HL-60/S4 (cell line): Measurements from ENCODE around the gene CCDC57.
"Not testable (repeated sequence)": the region's sequence is repeated elsewhere in the genome, so short reads cannot be mapped to it uniquely, and the experiment has no call there.

Experiments
- in situ Hi-C: fragments of 300-500 bp; cut with MboI; formaldehyde crosslinking; loops from 2 replicates; pipeline ENCODE4 v1.14.3; 2022; ENCODE audit warnings: low sequenced_read_pairs

Gene CCDC57

GRCh38 chr17:82226146-82226808 is 13.6 kb upstream of the CCDC57 start:
- in situ Hi-C loops, result no loop called here

GRCh38 chr17:82225368-82226029 is 12.9 kb upstream of the CCDC57 start:
- in situ Hi-C loops, result no loop called here

DNA sequence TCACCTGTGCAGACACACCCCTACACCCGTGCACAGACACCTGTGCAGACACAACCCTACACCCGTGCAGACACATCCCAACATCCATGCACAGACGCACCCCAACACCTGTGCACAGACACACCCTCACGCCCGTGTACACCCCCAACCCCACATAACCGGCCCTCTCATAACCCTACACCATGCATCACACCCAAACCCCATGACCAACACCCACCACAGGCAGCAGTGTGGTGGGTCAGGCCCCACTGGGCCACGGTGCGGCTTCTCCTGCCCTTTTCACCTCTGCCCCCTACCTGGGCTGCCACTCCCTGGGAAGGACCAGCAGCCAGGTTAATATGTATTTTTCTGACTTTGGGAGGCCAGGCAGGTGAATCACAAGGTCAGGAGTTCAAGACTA is 12.0 kb upstream of the CCDC57 start:
- in situ Hi-C loops, result no loop called here

DNA sequence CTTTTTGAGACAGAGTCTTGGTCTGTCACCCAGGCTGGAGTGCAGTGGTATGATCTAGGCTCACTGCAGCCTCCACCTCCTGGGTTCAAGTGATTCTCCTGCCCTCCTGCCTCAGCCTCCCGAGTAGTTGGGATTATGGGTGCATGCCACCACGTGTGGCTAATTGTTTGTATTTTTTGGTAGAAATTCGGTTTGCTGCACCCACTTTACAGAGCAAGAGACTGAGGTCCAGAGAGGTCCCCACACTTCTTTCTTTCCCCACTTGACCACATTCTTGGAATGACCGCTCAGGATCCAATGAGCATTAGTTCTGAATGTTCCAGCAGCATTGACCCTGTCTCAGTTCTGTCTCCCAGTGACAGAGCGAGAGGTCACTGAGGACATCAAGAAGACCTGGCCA is 10.9 kb upstream of the CCDC57 start:
- in situ Hi-C loops, result no loop called here

DNA sequence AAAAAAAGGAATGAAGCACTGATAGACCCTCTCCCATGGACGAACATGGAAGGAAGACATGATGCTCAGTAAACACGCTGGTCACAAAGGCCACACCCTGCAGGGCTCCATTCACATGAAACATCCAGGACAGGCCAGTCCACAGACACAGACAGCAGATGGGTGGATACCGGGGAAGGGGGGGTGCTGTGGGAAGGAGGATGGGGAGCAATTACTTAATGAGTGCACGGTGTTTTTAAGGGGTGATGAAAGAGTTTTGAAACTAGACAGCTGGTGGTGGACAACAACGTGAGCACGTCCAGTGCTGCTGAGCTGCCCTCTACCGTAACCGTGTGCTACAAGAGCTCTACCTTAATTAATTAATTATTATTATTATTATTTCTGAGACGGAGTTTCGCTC is 10.2 kb upstream of the CCDC57 start:
- in situ Hi-C loops, result no loop called here

GRCh38 chr17:82221341-82221902 is 8.8 kb upstream of the CCDC57 start:
- in situ Hi-C loops, result no loop called here

- in situ Hi-C loops, result no loop called here
Observed at GRCh38 chr17:82219753-82220709, 7.4 kb upstream of the CCDC57 start.

GRCh38 chr17:82219083-82219482 is 6.4 kb upstream of the CCDC57 start:
- in situ Hi-C loops, result no loop called here

DNA sequence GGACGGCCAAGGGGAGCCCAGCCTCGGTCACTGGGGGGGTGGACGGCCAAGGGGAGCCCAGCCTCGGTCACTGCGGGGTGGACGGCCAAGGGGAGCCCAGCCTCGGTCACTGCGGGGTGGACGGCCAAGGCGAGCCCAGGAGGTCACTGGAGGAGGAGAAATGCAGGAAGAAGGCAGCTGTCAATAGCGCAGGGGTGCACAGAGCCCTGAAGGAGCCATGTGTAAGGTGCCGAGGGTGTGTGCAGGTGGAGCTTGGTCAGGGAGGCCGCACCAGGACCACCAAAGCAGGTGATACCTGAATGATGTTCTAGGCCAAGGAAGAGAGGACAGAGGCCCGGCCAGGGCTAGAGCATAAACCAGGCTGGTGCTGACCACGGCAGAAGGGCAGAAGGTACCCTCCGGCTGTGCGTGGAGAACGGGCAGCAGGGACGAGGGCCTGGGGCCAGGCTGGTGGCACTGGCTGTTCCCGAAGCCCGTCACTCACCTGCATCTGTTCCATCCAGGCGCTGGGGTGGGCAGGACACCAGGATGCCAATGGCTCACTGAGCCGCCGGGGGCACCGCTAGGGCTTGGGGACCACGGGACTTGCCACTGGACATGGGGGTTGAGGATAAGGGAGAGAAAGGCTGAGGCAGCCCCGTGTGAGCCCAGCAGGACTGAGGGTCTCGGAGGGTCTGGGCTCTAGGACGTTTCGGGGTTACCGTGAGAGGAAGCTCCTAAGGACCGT is 5.9 kb upstream of the CCDC57 start:
- in situ Hi-C loops, result no loop called here

DNA sequence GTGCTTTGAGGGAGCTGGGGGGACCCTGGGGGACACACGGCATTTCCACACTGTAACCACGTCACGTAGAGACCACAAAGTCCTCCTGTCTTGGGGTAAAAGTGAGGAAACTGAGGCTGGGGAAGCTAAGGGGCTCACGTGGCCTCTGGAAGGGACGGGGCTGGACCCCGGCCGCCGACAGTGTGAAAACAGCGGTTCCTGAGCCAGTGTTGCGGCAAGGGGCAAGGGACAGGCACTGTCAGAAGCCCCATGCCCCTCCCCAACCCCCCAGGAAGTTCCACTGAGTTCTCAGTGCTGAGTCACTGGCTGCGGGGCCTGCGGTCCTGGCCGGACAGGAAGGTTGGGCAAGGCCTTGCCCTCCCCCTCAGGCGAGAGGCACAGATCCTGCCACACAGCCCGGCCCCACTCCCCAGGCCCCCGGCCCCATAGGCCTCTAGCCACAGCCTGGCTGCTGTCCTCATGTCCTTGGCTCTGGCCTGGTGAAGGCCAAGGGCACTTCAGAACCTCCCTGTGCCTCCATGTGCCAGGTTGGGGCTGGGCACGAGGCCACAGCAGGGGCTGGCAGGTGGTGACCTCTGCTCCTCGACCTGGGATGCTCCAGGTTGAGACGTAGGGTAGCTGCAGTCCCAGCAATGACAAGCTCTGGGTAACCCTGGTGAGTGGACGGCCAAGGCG is 5.0 kb upstream of the CCDC57 start:
- in situ Hi-C loops, result no loop called here

DNA sequence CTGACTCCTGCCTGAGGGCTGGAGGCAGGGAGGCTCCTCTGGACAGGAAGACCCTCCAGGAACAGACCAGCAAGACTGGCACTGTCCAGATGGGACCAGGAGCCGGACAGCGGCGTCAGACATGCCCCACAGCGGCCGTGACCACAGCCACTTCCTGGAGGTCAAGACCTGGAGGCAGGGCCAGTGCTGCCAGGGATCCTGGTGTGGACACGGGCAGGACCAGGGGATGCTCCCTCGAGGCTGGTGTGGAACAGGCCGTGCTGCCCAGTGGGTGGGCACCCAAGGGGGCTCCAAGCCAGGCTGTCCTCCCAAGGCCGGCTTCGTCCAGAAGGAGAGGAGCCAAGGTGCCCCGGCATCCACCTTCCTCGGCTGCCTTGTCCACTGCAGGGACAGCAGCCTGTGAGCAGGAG is 4.5 kb upstream of the CCDC57 start:
- in situ Hi-C loops, result no loop called here

GRCh38 chr17:82216301-82217119 is 3.9 kb upstream of the CCDC57 start:
- in situ Hi-C loops, result no loop called here

DNA sequence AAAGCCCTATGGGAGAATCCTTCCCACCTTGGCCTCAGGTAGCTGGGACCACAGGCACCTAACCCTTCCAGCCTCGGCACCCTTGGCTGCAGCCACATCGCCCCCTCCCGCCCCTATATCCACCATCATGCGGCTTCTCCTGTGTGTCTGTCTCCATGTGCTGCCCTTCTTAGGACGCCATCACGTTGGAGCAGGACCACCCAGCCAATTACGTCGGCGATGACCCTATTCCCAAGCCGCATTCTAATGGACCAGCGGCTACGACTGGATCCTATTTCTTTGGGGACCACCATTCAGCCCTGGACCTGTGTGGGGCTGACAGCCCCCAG is 3.3 kb upstream of the CCDC57 start:
- in situ Hi-C loops, result no loop called here

GRCh38 chr17:82215095-82215971 is 2.7 kb upstream of the CCDC57 start:
- in situ Hi-C loops, result no loop called here

- in situ Hi-C loops, result no loop called here
Observed at GRCh38 chr17:82214012-82214628, 1.5 kb upstream of the CCDC57 start.

DNA sequence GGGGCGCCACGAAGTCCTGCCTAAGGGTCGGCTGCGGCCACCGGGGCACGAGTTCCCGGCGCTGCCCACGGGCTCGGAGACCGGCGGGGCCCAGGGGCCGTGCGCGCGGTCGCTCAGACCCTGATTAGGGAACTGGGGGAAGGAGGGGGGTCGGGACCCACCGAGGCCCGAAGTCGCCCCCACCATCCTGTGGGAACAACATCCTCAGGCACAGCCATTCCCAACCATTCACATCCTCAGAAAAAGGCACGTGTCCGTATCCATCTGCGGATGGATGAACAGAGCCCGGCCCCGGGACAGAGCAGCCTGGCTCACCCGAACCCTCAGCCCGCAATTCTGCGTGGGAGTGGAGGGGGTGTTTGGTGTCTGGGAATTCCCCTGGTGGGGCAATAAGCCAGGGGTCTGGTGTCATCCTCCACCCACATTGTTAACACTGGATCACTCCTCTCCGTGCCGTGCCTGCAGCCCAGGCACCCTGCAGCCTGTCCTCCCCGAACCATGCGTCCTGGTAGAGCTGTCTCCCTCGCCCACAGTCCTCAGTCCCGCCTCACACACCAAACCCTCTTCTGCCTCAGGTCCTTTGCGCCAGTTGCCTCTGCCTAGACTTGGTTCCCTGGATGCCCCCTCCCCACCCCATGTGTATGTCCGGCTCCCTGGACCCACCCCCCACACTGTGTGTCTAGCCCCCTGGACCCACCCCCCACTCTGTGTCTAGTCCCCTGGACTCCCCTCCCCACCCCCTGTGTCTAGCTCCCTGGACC is 789 bp upstream of the CCDC57 start:
- in situ Hi-C loops, result no loop called here

DNA sequence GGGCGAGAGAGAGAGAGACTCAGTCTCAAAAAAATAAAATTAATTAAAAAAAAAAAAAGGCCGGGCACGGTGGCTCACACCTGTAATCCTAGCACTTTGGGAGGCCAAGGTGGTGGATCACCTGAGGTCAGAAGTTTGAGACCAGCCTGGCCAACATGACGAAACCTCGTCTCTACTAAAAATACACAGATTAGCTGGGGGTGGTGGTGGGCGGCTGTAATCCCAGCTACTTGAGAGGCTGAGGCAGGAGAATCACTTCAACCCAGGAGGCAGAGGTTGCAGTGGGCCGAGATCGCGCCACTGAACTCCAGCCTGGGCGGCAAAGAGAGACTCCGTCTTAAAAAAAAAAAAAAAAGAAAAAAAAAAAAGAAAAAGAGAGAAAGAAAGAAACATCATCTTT is 2.0 kb downstream of the CCDC57 start:
- in situ Hi-C loops, result not testable (repeated sequence)
